CD4-positive, alpha-beta T cell (primary cell): ENCODE results near the gene TMEM208. TPM values are rescaled to one million over a fixed set of nuclear protein-coding genes. Genes with fewer than 3 reads are reported as not detected.

ENCODE experiments used
- ATAC-seq: fragments of 200-7000 bp; cut with Tn5 transposase; one replicate; pipeline ENCODE4 v1.10.0; 2022; ENCODE audit warnings: mild to moderate bottlenecking; ENCODE audit not compliant: poor library complexity
- CTCF ChIA-PET: fragments of 350-600 bp; sonication (Branson Sonifier 250); formaldehyde crosslinking; loops from one replicate; lab custom pipeline; 2021; ENCODE audit warnings: antibody characterized with exemption, inconsistent platforms; lab: Charles Lee
- POLR2A ChIA-PET: fragments of 350-600 bp; sonication (Branson Sonifier 250); formaldehyde crosslinking; loops from one replicate; lab custom pipeline; 2021; ENCODE audit warnings: antibody characterized with exemption, inconsistent platforms; lab: Charles Lee
- DNase-seq, 14 experiments: peaks; one replicate each; pipeline ENCODE4 v3.0.0-alpha.2; 2013 to 2020; ENCODE audit warnings: mixed read lengths in 2 of 14
- H3K27ac ChIP-seq, 2 donors: one replicate each; pipeline versions ENCODE4 v1.5.1 to v1.7.0; 2013; ENCODE audit warnings: low read length in 2 of 2, low read depth in 1 of 2, mild to moderate bottlenecking in 1 of 2
- H3K27me3 ChIP-seq, 2 experiments: 1 replicate in 1 of 2; 2 replicates in 1 of 2; pipeline versions ENCODE4 v1.6.1 to v1.7.0; 2013; ENCODE audit warnings: low read length in 2 of 2, control low read depth in 1 of 2, mild to moderate bottlenecking in 1 of 2, moderate library complexity in 1 of 2; ENCODE audit not compliant: insufficient read depth in 2 of 2, control insufficient read depth in 1 of 2
- H3K36me3 ChIP-seq: one replicate; pipeline ENCODE4 v1.6.1; 2013; ENCODE audit warnings: low read length, control low read depth; ENCODE audit not compliant: insufficient read depth
- H3K4me1 ChIP-seq: one replicate; pipeline ENCODE4 v1.6.1; 2013; ENCODE audit warnings: low read length, control low read depth; ENCODE audit not compliant: insufficient read depth
- H3K4me3 ChIP-seq: one replicate; pipeline ENCODE4 v1.5.1; 2013; ENCODE audit warnings: mild to moderate bottlenecking, low read length, moderate library complexity
- H3K9me3 ChIP-seq, 2 experiments: 1 replicate in 1 of 2; 2 replicates in 1 of 2; pipeline versions ENCODE4 v1.6.1 to v1.7.0; 2013; ENCODE audit warnings: low read length in 2 of 2, mild to moderate bottlenecking in 2 of 2, control low read depth in 1 of 2, moderate library complexity in 1 of 2; ENCODE audit not compliant: control insufficient read depth in 1 of 2, insufficient read depth in 1 of 2
- H3K27ac Mint-ChIP-seq: one replicate; pipeline ENCODE4 v1.8.0; 2020; ENCODE audit warnings: mixed read lengths
- H3K27me3 Mint-ChIP-seq: one replicate; pipeline ENCODE4 v1.8.0; 2021; ENCODE audit warnings: mixed read lengths
- H3K36me3 Mint-ChIP-seq: one replicate; pipeline ENCODE4 v1.8.0; 2021; ENCODE audit warnings: low read depth, mixed read lengths
- H3K4me1 Mint-ChIP-seq: one replicate; pipeline ENCODE4 v1.8.0; 2021; ENCODE audit warnings: low read depth, mixed read lengths
- H3K4me3 Mint-ChIP-seq: one replicate; pipeline ENCODE4 v1.8.0; 2020; ENCODE audit warnings: mild to moderate bottlenecking, mixed read lengths
- H3K9me3 Mint-ChIP-seq: one replicate; pipeline ENCODE4 v1.8.0; 2020; ENCODE audit warnings: mixed read lengths
- CTCF ChIP-seq: fragments of 200-600 bp; IDR thresholded peaks from one replicate; pipeline ENCODE4 v1.8.0; 2022; ENCODE audit warnings: antibody characterized with exemption, mild to moderate bottlenecking
- intact Hi-C, 2 experiments: fragments of 100-400 bp; cut with DNase I in 1 of 2; cut with micrococcal nuclease in 1 of 2; formaldehyde crosslinking; loops; one replicate each; pipeline versions ENCODE4 v1.15.1 to v1.9.0; 2023 to 2025; cut with DNase I, micrococcal nuclease
- total RNA-seq, 174 experiments: library from RNA in 2 of 174; stranded (reverse) in 2 of 174; gene quantifications; one replicate each; pipeline ENCODE4 v1.2.3 and lab custom pipeline; 2021 to 2026

The TMEM208 gene
- total RNA-seq, 2 experiments from 2014 or later, result 35.8 to 37.6 TPM

GRCh38 chr16:67191411-67191994 is 35.4 kb upstream of the TMEM208 start:
- ChIA-PET CTCF (interaction anchor here (1.1 kb wide), 1 partner anchor 53 kb away, joined by 3 read pairs; no protein-coding TSS in a partner anchor), POLR2A (interaction anchor here (1.1 to 1.6 kb wide), 2 partner anchors 36 to 44 kb away, joined by 3 to 9 read pairs; partner anchors contain the start of gene TMEM208)
- ATAC-seq, result no peak
- H3K36me3 Mint-ChIP-seq, result peaks cover 40% of the 10 kb centered on the region
- no peak for TF ChIP-seq CTCF
- intact Hi-C loops, result loop anchor here in 1 of 2 experiments (5.0 kb wide), 1 partner anchor 259 kb away; the partner anchor contains the start of gene CIAO2B
- H3K9me3 ChIP-seq, result no peaks in the 10 kb centered on the region
- peaks cover 51% of the 10 kb centered on the region for H3K4me1 ChIP-seq
- H3K4me1 Mint-ChIP-seq, result peaks cover 38% of the 10 kb centered on the region
- no peaks in the 10 kb centered on the region for H3K27me3 ChIP-seq
- no peaks in the 10 kb centered on the region for H3K27me3 Mint-ChIP-seq
- H3K36me3 ChIP-seq, result peaks cover 37% of the 10 kb centered on the region
- peak overlapping the region; percentile 92 for H3K4me3 Mint-ChIP-seq
- DNase-seq, result no peak
- peak overlapping the region; percentile 95 for H3K4me3 ChIP-seq
- H3K27ac Mint-ChIP-seq, result peak overlapping the region; percentile 87
- no peaks in the 10 kb centered on the region for H3K9me3 Mint-ChIP-seq
- peak overlapping the region in 1 of 2 donors; percentile 69 for H3K27ac ChIP-seq

GRCh38 chr16:67191995-67192681 is 34.8 kb upstream of the TMEM208 start, which contains the start of gene E2F4:
Gene E2F4 (plus strand): TSS chr16:67192155. CDS start chr16:67192228, 73 bp downstream.
- no peak for TF ChIP-seq CTCF
- Histone ChIP-seq H3K27me3 (no peaks in the 10 kb centered on the region), H3K9me3 (no peaks in the 10 kb centered on the region), H3K4me1 (peaks cover 51% of the 10 kb centered on the region), H3K36me3 (peaks cover 43% of the 10 kb centered on the region), H3K27ac (peak within 1 kb of the TSS; percentile 69 to 86), H3K4me3 (peak within 1 kb of the TSS; percentile 95)
- intact Hi-C loops, result loop anchor here (1.0 to 5.0 kb wide), 3 partner anchors 35 to 260 kb away; partner anchors contain the start of genes TMEM208 (in 2 of the 2) and CIAO2B (in 1 of the 2)
- H3K4me1 Mint-ChIP-seq, result peaks cover 43% of the 10 kb centered on the region
- peak within 1 kb of the TSS; percentile 87 for H3K27ac Mint-ChIP-seq
- peak; percentile 88 for ATAC-seq
- no peaks in the 10 kb centered on the region for H3K9me3 Mint-ChIP-seq
- peak; percentile 72 to 93 (median 82) for DNase-seq
- no peaks in the 10 kb centered on the region for H3K27me3 Mint-ChIP-seq
- H3K36me3 Mint-ChIP-seq, result peaks cover 46% of the 10 kb centered on the region
- peak within 1 kb of the TSS; percentile 92 for H3K4me3 Mint-ChIP-seq
- POLR2A ChIA-PET, result interaction anchor here (1.1 to 1.6 kb wide), 3 partner anchors 9 to 44 kb away, joined by 3 to 9 read pairs (median 6); partner anchors contain the start of genes MATCAP1 and TMEM208
- CTCF ChIA-PET, result interaction anchor here (0.6 to 1.5 kb wide), 4 partner anchors 37 to 174 kb away, joined by 3 to 4 read pairs (median 4); no protein-coding TSS in a partner anchor

- H3K4me3 ChIP-seq, result peak overlapping the region; percentile 95
- peaks cover 54% of the 10 kb centered on the region for H3K36me3 Mint-ChIP-seq
- DNase-seq (peak in 2 of 14 experiments; percentile 40 to 44), ATAC-seq (peak; percentile 40)
- peak overlapping the region; percentile 69 to 86 for H3K27ac ChIP-seq
- peaks cover 43% of the 10 kb centered on the region for H3K4me1 Mint-ChIP-seq
- no peak for TF ChIP-seq CTCF
- POLR2A ChIA-PET, result interaction anchor here (1.1 to 1.6 kb wide), 3 partner anchors 9 to 43 kb away, joined by 3 to 9 read pairs (median 6); partner anchors contain the start of genes MATCAP1 and TMEM208
- CTCF ChIA-PET, result interaction anchor here (0.6 to 1.5 kb wide), 5 partner anchors 8 to 175 kb away, joined by 3 to 4 read pairs (median 3); no protein-coding TSS in a partner anchor
- H3K36me3 ChIP-seq, result peaks cover 50% of the 10 kb centered on the region
- peak overlapping the region; percentile 87 for H3K27ac Mint-ChIP-seq
- H3K27me3 ChIP-seq, result no peaks in the 10 kb centered on the region
- H3K4me1 ChIP-seq, result peaks cover 51% of the 10 kb centered on the region
- H3K9me3 ChIP-seq, result no peaks in the 10 kb centered on the region
- H3K4me3 Mint-ChIP-seq, result peak overlapping the region; percentile 92
- intact Hi-C loops, result loop anchor here (1.0 to 5.0 kb wide), 3 partner anchors 34 to 261 kb away; partner anchors contain the start of genes TMEM208 (in 2 of the 2) and CIAO2B (in 1 of the 2)
- no peaks in the 10 kb centered on the region for H3K27me3 Mint-ChIP-seq
- H3K9me3 Mint-ChIP-seq, result no peaks in the 10 kb centered on the region
Measured at GRCh38 chr16:67192781-67193361, 34.1 kb upstream of the TMEM208 start.
